H1 (cell line): ENCODE measurements around the gene POLR2M. TPM values are rescaled to one million over a fixed set of nuclear protein-coding genes. Genes with fewer than 3 reads are reported as not detected.

ENCODE experiments used
- CTCF ChIA-PET: fragments of 300-600 bp; sonication (Branson Sonifier 250); formaldehyde crosslinking; loops from one replicate; lab custom pipeline; 2021; ENCODE audit not compliant: partially characterized antibody; lab: Charles Lee
- POLR2A ChIA-PET: fragments of 300-600 bp; sonication (Branson Sonifier 250); formaldehyde crosslinking; loops from one replicate; lab custom pipeline; 2021; ENCODE audit warnings: inconsistent platforms; ENCODE audit not compliant: partially characterized antibody; lab: Charles Lee
- DNase-seq, 2 experiments: peaks; one replicate each; pipeline versions ENCODE4 v3.0.0 to v3.0.0-alpha.2; 2010 to 2022; ENCODE audit warnings: low spot score in 2 of 2, low read depth in 1 of 2, mixed read lengths in 1 of 2
- FAIRE-seq: peaks from 2 replicates; lab custom pipeline; 2011; peaks lifted over from hg19 to GRCh38; lab: Jason Lieb, UNC
- H2AFZ ChIP-seq: 2 replicates; pipeline ENCODE4 v1.8.1; 2012; ENCODE audit warnings: low read length, inconsistent platforms
- H2AK5ac ChIP-seq: 2 replicates; pipeline ENCODE4 v1.6.1; 2013; ENCODE audit warnings: low read depth, low read length
- H2BK120ac ChIP-seq: replicated peaks from 2 replicates; pipeline ENCODE3; 2013; ENCODE audit warnings: low read depth, low read length, inconsistent platforms
- H2BK12ac ChIP-seq: 2 replicates; pipeline ENCODE4 v1.6.1; 2013; ENCODE audit warnings: low read depth, low read length
- H2BK15ac ChIP-seq: 2 replicates; pipeline ENCODE4 v1.6.1; 2013; ENCODE audit warnings: low read length
- H2BK20ac ChIP-seq: 2 replicates; pipeline ENCODE4 v1.6.1; 2013; ENCODE audit warnings: low read length
- H2BK5ac ChIP-seq: 2 replicates; pipeline ENCODE4 v1.6.1; 2013; ENCODE audit warnings: low read depth, low read length
- H3K14ac ChIP-seq: 2 replicates; pipeline ENCODE4 v1.6.1; 2013; ENCODE audit warnings: inconsistent platforms; ENCODE audit not compliant: insufficient read length
- H3K18ac ChIP-seq: 2 replicates; pipeline ENCODE4 v1.6.1; 2013; ENCODE audit warnings: low read length; ENCODE audit errors: extremely low read depth
- H3K23ac ChIP-seq: 2 replicates; pipeline ENCODE4 v1.6.1; 2013; ENCODE audit warnings: inconsistent platforms; ENCODE audit not compliant: insufficient read length
- H3K23me2 ChIP-seq: 2 replicates; pipeline ENCODE4 v1.6.1; 2013; ENCODE audit warnings: low read depth, low read length
- H3K27ac ChIP-seq: 2 replicates; pipeline ENCODE4 v1.6.1; 2011; ENCODE audit warnings: low read depth, low read length, inconsistent platforms
- H3K27me3 ChIP-seq, 4 experiments: replicated peaks in 1 of 4; 1 replicate in 1 of 4; 2 replicates in 3 of 4; pipeline versions ENCODE4 v1.6.1 to v1.8.1; 2011 to 2013; ENCODE audit warnings: low read length in 3 of 4, mild to moderate bottlenecking in 3 of 4, inconsistent platforms in 2 of 4, mixed read lengths in 2 of 4, moderate library complexity in 1 of 4; ENCODE audit not compliant: control insufficient read depth in 3 of 4, insufficient read depth in 3 of 4; ENCODE audit errors: extremely low read depth in 1 of 4
- H3K36me3 ChIP-seq, 4 experiments: 2 replicates each; pipeline versions ENCODE4 v1.6.1 to v1.8.1; 2011 to 2013; ENCODE audit warnings: mild to moderate bottlenecking in 4 of 4, low read length in 3 of 4, moderate library complexity in 2 of 4, control low read depth in 1 of 4, inconsistent platforms in 1 of 4; ENCODE audit not compliant: insufficient read depth in 4 of 4, control insufficient read depth in 2 of 4
- H3K4ac ChIP-seq: replicated peaks from 2 replicates; pipeline ENCODE3; 2013; ENCODE audit warnings: low read length, low read depth, mixed read lengths, inconsistent platforms; ENCODE audit not compliant: insufficient read length
- H3K4me1 ChIP-seq, 4 experiments: replicated peaks in 1 of 4; 1 replicate in 1 of 4; 2 replicates in 3 of 4; pipeline versions ENCODE4 v1.6.1 to v1.8.1; 2011 to 2013; ENCODE audit warnings: low read length in 3 of 4, inconsistent platforms in 2 of 4, mixed read lengths in 1 of 4; ENCODE audit not compliant: insufficient read depth in 4 of 4, control insufficient read depth in 3 of 4
- H3K4me2 ChIP-seq, 2 experiments: 2 replicates each; pipeline versions ENCODE4 v1.6.1 to v1.8.1; 2011 to 2013; ENCODE audit warnings: low read depth in 2 of 2, low read length in 2 of 2, control low read depth in 1 of 2, inconsistent platforms in 1 of 2, mild to moderate bottlenecking in 1 of 2; ENCODE audit not compliant: insufficient read depth in 1 of 2
- H3K4me3 ChIP-seq, 4 experiments: fragments of 200-600, 300-600 bp in 1 of 4; sonication (generic), shearing (Covaris generic), sonication (Bioruptor Twin) in 1 of 4; 2 replicates each; pipeline versions ENCODE4 v1.5.1 to v1.8.1; 2011 to 2016; ENCODE audit warnings: low read length in 4 of 4, low read depth in 3 of 4, control low read depth in 2 of 4, inconsistent platforms in 2 of 4, mild to moderate bottlenecking in 2 of 4, mixed read lengths in 1 of 4, moderate library complexity in 1 of 4; ENCODE audit not compliant: insufficient read depth in 2 of 4; ENCODE audit errors: extremely low read depth in 1 of 4
- H3K56ac ChIP-seq: replicated peaks from 2 replicates; pipeline ENCODE3; 2013; ENCODE audit warnings: low read depth, mild to moderate bottlenecking, mixed read lengths, low read length, inconsistent platforms; ENCODE audit not compliant: insufficient read length
- H3K79me1 ChIP-seq: 2 replicates; pipeline ENCODE4 v1.6.1; 2013; ENCODE audit warnings: low read depth, low read length, control low read depth
- H3K79me2 ChIP-seq, 2 experiments: 2 replicates each; pipeline versions ENCODE4 v1.6.1 to v1.8.1; 2012 to 2013; ENCODE audit warnings: low read length in 2 of 2, mild to moderate bottlenecking in 2 of 2, inconsistent platforms in 1 of 2; ENCODE audit not compliant: insufficient read depth in 2 of 2, control insufficient read depth in 1 of 2
- H3K9ac ChIP-seq, 4 experiments: replicated peaks in 1 of 4; 1 replicate in 1 of 4; 2 replicates in 3 of 4; pipeline versions ENCODE4 v1.6.1 to v1.8.1; 2011 to 2013; ENCODE audit warnings: low read depth in 3 of 4, low read length in 3 of 4, control low read depth in 2 of 4, mild to moderate bottlenecking in 2 of 4, moderate library complexity in 2 of 4, inconsistent platforms in 1 of 4; ENCODE audit errors: extremely low read depth in 1 of 4
- H3K9me3 ChIP-seq, 2 experiments: 2 replicates each; pipeline versions ENCODE4 v1.6.1 to v1.8.1; 2012 to 2013; ENCODE audit warnings: mild to moderate bottlenecking in 2 of 2, moderate library complexity in 2 of 2, control low read depth in 1 of 2, inconsistent platforms in 1 of 2, low read depth in 1 of 2, low read length in 1 of 2, mixed read lengths in 1 of 2; ENCODE audit not compliant: insufficient read depth in 2 of 2
- H4K20me1 ChIP-seq, 2 experiments: replicated peaks in 1 of 2; 2 replicates each; pipeline versions ENCODE3 to v1.8.1; 2011 to 2013; ENCODE audit warnings: inconsistent platforms in 2 of 2, low read length in 2 of 2, mild to moderate bottlenecking in 1 of 2; ENCODE audit not compliant: insufficient read depth in 2 of 2, control insufficient read depth in 1 of 2
- H4K5ac ChIP-seq: 2 replicates; pipeline ENCODE4 v1.6.1; 2013; ENCODE audit warnings: low read length, low read depth, mixed read lengths, inconsistent platforms; ENCODE audit not compliant: insufficient read length
- H4K8ac ChIP-seq: 2 replicates; pipeline ENCODE4 v1.8.0; 2013; ENCODE audit warnings: mild to moderate bottlenecking, moderate library complexity, low read length, inconsistent platforms; ENCODE audit not compliant: insufficient read depth; ENCODE audit errors: extremely low read depth
- H4K91ac ChIP-seq: replicated peaks from 2 replicates; pipeline ENCODE3; 2013; ENCODE audit warnings: low read length, mixed read lengths, inconsistent platforms; ENCODE audit not compliant: insufficient read length
- CBX8 ChIP-seq: fragments of 300-800, 300-1000 bp; sonication (generic); IDR thresholded peaks from 2 replicates; pipeline ENCODE4 v1.7.1; 2016; ENCODE audit warnings: low read depth, low read length, borderline replicate concordance
- CHD2 ChIP-seq: IDR thresholded peaks from 2 replicates; pipeline ENCODE4 v1.6.1; 2012; ENCODE audit warnings: low read length, improper control_type of control experiment
- CTCF ChIP-seq, 3 experiments: IDR thresholded peaks; 1 replicate in 2 of 3; 2 replicates in 1 of 3; pipeline versions ENCODE4 v1.5.1 to v1.6.1; 2011; ENCODE audit warnings: low read length in 3 of 3, mild to moderate bottlenecking in 3 of 3, inconsistent platforms in 2 of 3, low read depth in 1 of 3, moderate library complexity in 1 of 3; ENCODE audit not compliant: insufficient read depth in 1 of 3; ENCODE audit errors: control extremely low read depth in 1 of 3
- MAFK ChIP-seq: IDR thresholded peaks from 2 replicates; pipeline ENCODE4 v1.6.1; 2012; ENCODE audit warnings: low read depth, mild to moderate bottlenecking, improper control_type of control experiment, low read length
- PHF8 ChIP-seq: fragments of 200-600 bp; sonication (generic); conservative IDR thresholded peaks from 2 replicates; pipeline ENCODE4 v1.7.1; 2012; ENCODE audit warnings: low read depth, mild to moderate bottlenecking, inconsistent platforms, low read length, moderate library complexity
- SIN3A ChIP-seq, 2 experiments: IDR thresholded peaks in 1 of 2; conservative IDR thresholded peaks in 1 of 2; 2 replicates each; pipeline ENCODE4 v1.6.1; 2011 to 2012; ENCODE audit warnings: low read length in 2 of 2, improper control_type of control experiment in 1 of 2, low read depth in 1 of 2, mild to moderate bottlenecking in 1 of 2
- SP4 ChIP-seq: IDR thresholded peaks from 2 replicates; pipeline ENCODE4 v1.6.1; 2012; ENCODE audit warnings: low read length, inconsistent platforms
- YY1 ChIP-seq: IDR thresholded peaks from 2 replicates; pipeline ENCODE4 v1.6.1; 2011; ENCODE audit warnings: low read depth, mild to moderate bottlenecking, low read length
- WGBS, 2 experiments: shearing (Covaris generic) in 1 of 2; methylation state at CpG; one replicate each; pipeline versions ENCODE4 v1.1.6 to v1.1.7; 2013 to 2015; ENCODE audit warnings: low lambda C conversion rate in 2 of 2, mixed read lengths in 2 of 2, inconsistent platforms in 1 of 2, low coverage in 1 of 2, missing lambda C conversion rate in 1 of 2; ENCODE audit not compliant: insufficient replicate concordance in 2 of 2, insufficient coverage in 1 of 2, insufficient read length in 1 of 2; ENCODE audit errors: extremely low coverage in 1 of 2, missing lambda C conversion rate in 1 of 2; 5-methylcytosine and 5-hydroxymethylcytosine counted together
- polyA plus RNA-seq, 7 experiments: library from polyadenylated mRNA; depleted of rRNA in 3 of 7; stranded (reverse) in 5 of 7; unstranded in 2 of 7; fragments of >200 nt in 5 of 7; fragments of 200-250 nt in 2 of 7; gene quantifications; 1 replicate in 5 of 7; 2 replicates in 1 of 7; 4 replicates in 1 of 7; pipeline versions ENCODE4 v1.2.1 to v1.2.3, GENCODE V29; 2011 to 2013; ENCODE audit warnings: missing spikeins in 2 of 7, mixed read lengths in 2 of 7
- total RNA-seq: library from RNA; stranded (reverse); fragmentation: NEBNext Ultra II Directional; extraction: Animal tissue kit (Norgen Biotek cat#: 25700); gene quantifications from 2 replicates; pipeline ENCODE4 v1.2.1, GENCODE V29; 2021
- TF ChIP-seq, protein P1 (sequence below): IDR thresholded peaks from 2 replicates; pipeline ENCODE4 v1.6.1; 2012; ENCODE audit warnings: inconsistent platforms
- TF ChIP-seq, protein P2 (sequence below): IDR thresholded peaks from 2 replicates; pipeline ENCODE4 v1.6.1; 2011; ENCODE audit warnings: low read length, improper control_type of control experiment

Gene POLR2M
- total and polyA plus RNA-seq, 2 of the 8 experiments (the other 6 are each of a cell fraction or from before 2014, with no cell fraction given) = 32.7 to 55.1 TPM

GRCh38 chr15:57718309-57718708 lies 11.8 kb downstream of the POLR2M start:
- H4K5ac ChIP-seq = no peak overlapping the region
- no peak overlapping the region for H3K4me2 ChIP-seq
- no peak overlapping the region for H2BK15ac ChIP-seq
- H3K14ac ChIP-seq = no peak overlapping the region
- ChIA-PET CTCF (no interaction called here), POLR2A (no interaction called here)
- no peak for FAIRE-seq
- no peak overlapping the region for H2BK20ac ChIP-seq
- H3K23ac ChIP-seq = no peak overlapping the region
- no peaks in the 10 kb centered on the region for H3K9me3 ChIP-seq
- H3K79me2 ChIP-seq = no peaks in the 10 kb centered on the region
- H3K27me3 ChIP-seq = no peaks in the 10 kb centered on the region
- H4K20me1 ChIP-seq = no peaks in the 10 kb centered on the region
- no peak overlapping the region for H3K56ac ChIP-seq
- no peak overlapping the region for H3K4ac ChIP-seq
- no peak overlapping the region for H2AFZ ChIP-seq
- no peaks in the 10 kb centered on the region for H3K4me1 ChIP-seq
- 82% methylated on average over 2 of the region's 2 CpGs; no CpG with 5 or more reads in 1 of the 2 experiments for WGBS, 2 experiments
- H3K79me1 ChIP-seq = no peaks in the 10 kb centered on the region
- no peak for DNase-seq
- H4K91ac ChIP-seq = no peak overlapping the region
- H4K8ac ChIP-seq = no peak overlapping the region
- no peak overlapping the region for H2AK5ac ChIP-seq
- no peak overlapping the region for H3K4me3 ChIP-seq
- no peaks in the 10 kb centered on the region; the same call in 1 of the 2 replicates for H3K23me2 ChIP-seq
- H3K36me3 ChIP-seq = peaks cover 0 to 14% (median 3%) of the 10 kb centered on the region in 4 experiments; a peak in 5 of 8 replicates
- H3K27ac ChIP-seq = no peak overlapping the region
- H3K18ac ChIP-seq = no peak overlapping the region
- H2BK120ac ChIP-seq = no peak overlapping the region
- H3K9ac ChIP-seq = no peak overlapping the region
- H2BK12ac ChIP-seq = no peak overlapping the region
- H2BK5ac ChIP-seq = no peak overlapping the region
- TF ChIP-seq, protein P1, sequence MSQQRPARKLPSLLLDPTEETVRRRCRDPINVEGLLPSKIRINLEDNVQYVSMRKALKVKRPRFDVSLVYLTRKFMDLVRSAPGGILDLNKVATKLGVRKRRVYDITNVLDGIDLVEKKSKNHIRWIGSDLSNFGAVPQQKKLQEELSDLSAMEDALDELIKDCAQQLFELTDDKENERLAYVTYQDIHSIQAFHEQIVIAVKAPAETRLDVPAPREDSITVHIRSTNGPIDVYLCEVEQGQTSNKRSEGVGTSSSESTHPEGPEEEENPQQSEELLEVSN = no peak
- TF ChIP-seq PHF8 = no peak
- no peak for TF ChIP-seq YY1
- TF ChIP-seq MAFK = no peak
- no peak for TF ChIP-seq CBX8
- TF ChIP-seq CTCF (IDR thresholded peaks at IDR 0.05; ENCODE audit: control extremely low read depth in 1 of 3, insufficient read depth in 1 of 3, low read depth in 1 of 3, low read length in 3 of 3) = no peak
- TF ChIP-seq SP4 = no peak
- TF ChIP-seq, protein P2, sequence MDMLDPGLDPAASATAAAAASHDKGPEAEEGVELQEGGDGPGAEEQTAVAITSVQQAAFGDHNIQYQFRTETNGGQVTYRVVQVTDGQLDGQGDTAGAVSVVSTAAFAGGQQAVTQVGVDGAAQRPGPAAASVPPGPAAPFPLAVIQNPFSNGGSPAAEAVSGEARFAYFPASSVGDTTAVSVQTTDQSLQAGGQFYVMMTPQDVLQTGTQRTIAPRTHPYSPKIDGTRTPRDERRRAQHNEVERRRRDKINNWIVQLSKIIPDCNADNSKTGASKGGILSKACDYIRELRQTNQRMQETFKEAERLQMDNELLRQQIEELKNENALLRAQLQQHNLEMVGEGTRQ = no peak
- no peak for TF ChIP-seq CHD2
- no peak for TF ChIP-seq SIN3A (conservative IDR thresholded peaks at IDR 0.05 in 1 of 2, IDR thresholded peaks at IDR 0.05 in 1 of 2; ENCODE audit: low read depth in 1 of 2, low read length in 2 of 2)
